Measurements from ENCODE around the gene CAP2.
"Not testable (repeated sequence)": the region's sequence is repeated elsewhere in the genome, so short reads cannot be mapped to it uniquely, and the experiment has no call there.

Gene CAP2

DNA sequence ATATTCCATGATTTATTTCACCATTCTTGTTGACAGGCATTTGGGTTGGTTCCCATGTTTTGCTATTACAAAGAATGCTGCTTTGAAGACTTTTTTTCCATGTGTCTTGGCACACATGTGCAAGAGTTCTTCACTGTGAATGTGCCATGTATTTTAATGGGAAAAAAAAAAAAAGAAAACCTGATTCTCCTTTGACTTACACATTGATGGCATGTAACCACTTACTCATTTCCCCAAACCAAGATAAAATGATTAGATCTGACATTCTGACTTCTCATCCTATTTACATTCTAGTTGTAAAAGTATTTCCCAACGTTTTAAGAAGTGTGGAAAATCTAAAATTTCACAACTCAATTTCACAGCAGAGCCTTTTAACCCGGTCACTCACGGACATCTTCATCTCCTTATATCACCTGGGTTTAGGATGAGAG lies 4.4 kb downstream of the CAP2 start:
- DNase-seq: peak; percentile 82

- DNase-seq: not testable (repeated sequence)
These were observed 12.0 kb downstream of the CAP2 start for GRCh38 chr6:17405181-17405943.

DNA sequence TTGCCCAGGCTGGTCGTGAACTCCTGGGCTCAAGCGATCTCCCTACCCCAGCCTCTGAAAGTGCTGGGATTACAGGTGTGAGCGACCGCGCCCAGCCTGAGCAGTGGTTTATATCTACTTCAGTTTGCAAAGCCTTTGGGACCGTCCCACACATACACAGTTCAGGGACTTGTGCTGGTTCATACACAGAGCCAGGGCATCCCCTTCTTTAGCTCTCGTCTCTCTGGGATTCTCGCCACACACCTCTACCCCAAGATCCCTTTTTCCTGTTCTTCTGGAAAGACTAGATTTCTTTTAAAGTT lies 12.5 kb downstream of the CAP2 start:
- DNase-seq: no peak

- no peak for DNase-seq
These were observed 14.7 kb downstream of the CAP2 start for GRCh38 chr6:17408081-17408480.

DNA sequence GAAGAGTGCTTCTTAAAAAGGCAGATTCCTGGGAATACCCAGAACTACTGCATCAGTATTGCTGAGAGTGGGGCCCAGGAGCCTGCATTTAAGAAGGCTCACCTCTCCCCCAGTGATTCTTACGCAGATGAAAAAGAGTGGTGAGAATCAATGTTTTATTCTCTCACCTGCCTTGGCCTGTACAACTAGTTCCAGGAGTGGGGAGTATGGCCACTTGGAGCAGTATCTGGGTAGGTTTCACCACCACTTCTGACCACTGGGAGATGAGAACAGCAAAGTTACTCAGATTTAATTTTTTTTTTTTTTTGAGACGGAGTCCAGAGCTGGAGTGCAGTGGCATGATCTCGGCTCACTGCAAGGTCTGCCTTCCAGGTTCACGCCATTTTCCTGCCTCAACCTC lies 16.9 kb downstream of the CAP2 start:
- DNase-seq: no peak

DNA sequence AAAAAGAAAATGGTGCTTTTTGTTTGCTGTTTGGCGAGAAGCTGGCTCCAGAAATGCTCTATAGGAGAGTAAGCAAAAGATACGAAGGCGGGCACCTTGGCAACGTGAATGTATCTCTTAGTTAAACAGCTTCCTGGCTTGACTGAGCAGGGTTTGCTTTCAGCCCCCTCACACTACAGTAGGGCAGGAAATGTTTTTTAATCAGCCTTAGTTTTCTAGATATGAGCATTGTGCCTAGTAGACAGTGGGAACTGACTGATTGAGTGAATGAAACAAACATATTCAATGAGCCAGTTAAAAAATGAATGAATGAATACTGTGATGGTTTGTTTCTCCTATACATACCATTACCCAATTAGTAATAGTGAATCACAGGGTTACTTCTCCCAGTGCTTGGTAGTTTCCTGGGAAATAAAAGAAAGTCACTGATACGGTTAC lies 19.9 kb downstream of the CAP2 start:
- DNase-seq: peak; percentile 76

GRCh38 chr6:17414395-17414794 lies 21.0 kb downstream of the CAP2 start:
- DNase-seq: not testable (repeated sequence)

- peak; percentile 24 for DNase-seq
These were observed 21.9 kb downstream of the CAP2 start for GRCh38 chr6:17415321-17415720.

- no peak for DNase-seq
These were observed 23.4 kb downstream of the CAP2 start for GRCh38 chr6:17416806-17417205.

GRCh38 chr6:17417817-17418216 lies 24.4 kb downstream of the CAP2 start:
- peak; percentile 98 for DNase-seq

- peak; percentile 82 for DNase-seq
These were observed 25.1 kb downstream of the CAP2 start for GRCh38 chr6:17418281-17419188.

DNA sequence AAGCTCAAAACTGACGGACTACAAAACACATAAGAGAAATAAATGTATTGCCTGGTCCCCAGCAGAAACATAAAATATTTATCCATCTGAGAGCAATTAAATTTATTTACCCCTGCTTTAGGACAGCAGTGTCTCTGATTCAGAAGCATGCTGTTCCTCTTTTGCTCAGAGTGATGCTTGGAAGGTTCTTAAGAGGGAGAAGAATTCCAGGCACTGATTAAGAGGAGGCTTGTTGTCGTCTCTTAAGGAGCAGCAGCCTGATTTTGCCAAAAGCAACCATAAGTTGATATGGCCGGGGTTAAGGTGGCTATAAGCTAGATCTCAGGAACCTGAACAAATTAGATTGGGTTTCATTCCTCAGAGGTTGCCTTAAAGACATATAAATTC lies 25.8 kb downstream of the CAP2 start:
- DNase-seq: peak; percentile 40

- no peak for DNase-seq
These were observed 27.0 kb downstream of the CAP2 start for GRCh38 chr6:17420368-17420767.

DNA sequence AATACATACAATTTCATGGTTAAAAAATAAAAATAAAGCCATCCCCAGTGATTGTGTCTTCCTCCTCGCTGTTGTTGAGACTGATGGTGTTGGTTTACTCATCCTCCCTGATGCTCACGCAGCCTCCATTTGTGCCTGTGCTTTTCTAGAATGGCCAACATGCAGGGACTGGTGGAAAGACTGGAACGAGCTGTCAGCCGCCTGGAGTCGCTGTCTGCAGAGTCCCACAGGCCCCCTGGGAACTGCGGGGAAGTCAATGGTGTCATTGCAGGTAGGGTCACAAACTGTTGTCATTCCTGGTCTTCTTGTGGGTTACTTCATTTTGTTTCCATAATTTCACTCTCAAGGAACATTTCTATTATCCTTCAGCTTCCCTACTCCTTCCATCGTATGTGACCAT lies 28.0 kb downstream of the CAP2 start:
- DNase-seq: no peak

DNA sequence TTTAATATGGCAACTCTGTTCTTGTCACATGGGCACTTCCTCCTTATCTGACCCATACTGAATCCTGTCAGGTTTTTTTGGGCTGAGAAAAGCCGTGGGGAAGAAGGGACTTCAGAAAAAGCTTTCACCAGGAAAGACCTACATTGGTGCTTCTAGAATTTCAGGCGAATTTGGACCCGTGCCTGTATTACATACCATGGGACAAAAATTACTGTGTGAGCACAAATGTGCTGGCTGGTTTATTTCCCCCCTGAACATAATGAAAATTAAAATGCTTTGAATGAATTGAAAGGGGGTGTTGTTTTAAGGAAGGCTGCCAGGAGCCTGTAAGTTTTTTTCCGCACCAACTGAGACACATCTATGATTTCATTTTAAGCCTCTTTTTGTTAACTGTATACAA lies 29.6 kb downstream of the CAP2 start:
- peak; percentile 25 for DNase-seq

DNA sequence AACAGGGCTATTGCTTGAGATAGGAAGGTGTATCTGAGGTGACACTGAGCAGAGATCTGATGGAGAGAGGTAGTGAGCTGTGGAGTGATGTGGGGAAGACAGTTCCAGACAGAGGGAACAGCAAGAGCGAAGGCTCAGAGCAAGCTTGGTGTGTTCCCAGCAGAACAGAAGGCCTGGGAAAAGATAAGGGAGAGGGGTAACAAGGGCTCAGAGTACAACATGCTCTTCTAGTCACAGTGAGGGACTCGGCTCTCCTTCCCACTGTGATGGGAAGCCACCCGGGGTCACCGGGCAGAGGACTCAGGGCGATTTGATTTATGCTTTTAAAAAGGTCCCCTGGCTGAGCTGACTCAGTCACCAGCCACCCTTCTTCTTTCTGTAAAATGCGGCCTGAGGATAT lies 33.7 kb downstream of the CAP2 start:
- DNase-seq: no peak

- no peak for DNase-seq
These were observed 34.2 kb downstream of the CAP2 start for GRCh38 chr6:17427617-17428016.

GRCh38 chr6:17428595-17429120 lies 35.3 kb downstream of the CAP2 start:
- DNase-seq: not testable (repeated sequence)

GRCh38 chr6:17429383-17430061 lies 36.1 kb downstream of the CAP2 start:
- DNase-seq: no peak

DNA sequence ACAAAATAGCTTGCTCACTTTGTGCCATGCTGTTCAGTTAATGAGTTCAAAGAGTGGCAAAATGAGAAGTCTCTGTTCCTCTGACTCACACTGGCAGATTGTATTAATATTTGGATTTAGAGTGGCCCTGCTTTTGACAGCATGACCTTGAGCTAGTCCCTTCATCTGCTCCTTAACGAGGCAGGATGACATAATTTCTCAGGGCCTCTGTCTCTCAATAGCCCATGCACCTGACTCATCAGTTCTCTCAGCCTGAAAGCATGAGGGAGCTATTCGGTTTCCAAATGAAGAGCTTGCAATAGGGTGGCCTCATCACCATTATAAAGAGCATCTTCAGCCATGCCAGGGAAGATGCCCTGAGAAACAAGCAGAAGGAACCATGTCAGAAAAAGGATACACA lies 38.2 kb downstream of the CAP2 start:
- peak; percentile 49 for DNase-seq

DNA sequence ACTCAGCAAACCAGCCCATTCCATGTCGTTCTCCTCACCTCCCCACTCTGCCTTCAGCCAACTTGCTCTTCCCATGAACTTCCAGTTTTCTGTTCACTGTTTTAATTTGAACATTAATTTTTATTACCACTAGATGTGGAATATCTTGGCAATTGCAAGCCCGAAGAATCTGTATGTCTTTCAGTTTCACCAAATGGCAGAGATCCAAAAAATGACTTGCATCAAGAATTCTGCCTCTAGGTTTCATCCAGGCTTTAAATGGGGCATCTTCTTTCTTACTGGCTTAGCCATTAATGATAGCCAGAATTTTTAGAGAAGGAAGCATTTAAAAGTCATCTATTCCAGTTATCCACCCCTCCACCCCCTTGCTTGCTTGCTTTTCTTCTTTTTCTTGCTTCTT lies 39.0 kb downstream of the CAP2 start:
- DNase-seq: no peak

- no peak for DNase-seq
These were observed 46.0 kb downstream of the CAP2 start for GRCh38 chr6:17439243-17439993.

DNA sequence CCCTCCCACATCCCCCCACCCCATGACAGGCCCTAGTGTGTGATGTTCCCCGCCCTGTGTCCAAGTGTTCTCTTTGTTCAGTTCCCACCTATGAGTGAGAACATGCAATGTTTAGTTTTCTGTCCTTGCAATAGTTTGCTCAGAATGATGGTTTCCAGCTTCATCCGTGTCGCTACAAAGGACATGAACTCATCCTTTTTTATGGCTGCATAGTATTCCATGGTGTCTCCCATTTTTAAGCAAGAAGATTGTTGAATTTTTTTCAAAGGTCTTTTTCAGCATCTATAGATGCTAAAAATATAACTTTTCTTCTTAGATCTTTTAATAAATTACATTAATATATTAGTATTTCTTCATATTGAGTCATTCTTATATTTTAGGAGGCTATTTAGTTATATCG lies 47.4 kb downstream of the CAP2 start:
- DNase-seq: not testable (repeated sequence)
